Right ventricle myocardium superior (tissue), 1 donor: ENCODE measurements around the gene CLCN4. TPM values are rescaled to one million over a fixed set of nuclear protein-coding genes. Genes with fewer than 3 reads are reported as not detected.

ENCODE experiments used
- ATAC-seq: fragments of 200-7000 bp; cut with Tn5 transposase; one replicate; pipeline ENCODE4 v1.9.1; 2020; ENCODE audit warnings: mild to moderate bottlenecking; ENCODE audit not compliant: poor library complexity
- DNase-seq: peaks from one replicate; pipeline ENCODE4 v3.0.0-alpha.2; 2020
- intact Hi-C: fragments of 100-400 bp; cut with DNase I; formaldehyde crosslinking; loops from one replicate; pipeline ENCODE4 v1.11.2; 2022
- total RNA-seq: library from RNA; stranded (reverse); fragmentation: NEBNext Ultra II Directional; extraction: Animal tissue kit (Norgen Biotek cat#: 25700); gene quantifications from one replicate; pipeline ENCODE4 v1.2.1, GENCODE V29; 2021
- donor health status: DM: no; HTN: yes; CAD: no; lungs with severe emphysema.

The CLCN4 gene
- total RNA-seq, 1 donor from 2014 or later: 30.9 TPM

- ATAC-seq: no peak
- intact Hi-C loops: no loop called here
- no peak for DNase-seq
Observed at GRCh38 chrX:10158279-10159144, 1.7 kb downstream of the CLCN4 start.

DNA sequence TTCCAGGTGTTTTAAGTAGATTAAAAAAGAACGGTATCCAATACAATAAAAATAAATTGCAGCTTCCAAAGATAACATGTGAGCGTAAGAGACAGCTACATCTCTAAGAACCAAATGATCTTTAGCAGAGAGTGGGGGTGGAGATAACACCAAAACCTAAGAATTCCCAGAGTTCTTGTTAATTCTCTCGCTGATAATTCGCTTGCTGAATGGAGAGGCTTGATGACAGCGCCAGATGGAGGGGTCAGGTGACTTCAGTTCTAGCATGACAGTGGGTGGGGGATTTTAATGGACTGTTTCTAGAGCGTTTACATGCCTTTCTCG, 2.3 kb downstream of the CLCN4 start:
- intact Hi-C loops: no loop called here
- DNase-seq (no peak), ATAC-seq (no peak)

- no peak for DNase-seq
- intact Hi-C loops: no loop called here
- peak; percentile 30 for ATAC-seq
Observed at GRCh38 chrX:10160211-10160610, 3.4 kb downstream of the CLCN4 start.

DNA sequence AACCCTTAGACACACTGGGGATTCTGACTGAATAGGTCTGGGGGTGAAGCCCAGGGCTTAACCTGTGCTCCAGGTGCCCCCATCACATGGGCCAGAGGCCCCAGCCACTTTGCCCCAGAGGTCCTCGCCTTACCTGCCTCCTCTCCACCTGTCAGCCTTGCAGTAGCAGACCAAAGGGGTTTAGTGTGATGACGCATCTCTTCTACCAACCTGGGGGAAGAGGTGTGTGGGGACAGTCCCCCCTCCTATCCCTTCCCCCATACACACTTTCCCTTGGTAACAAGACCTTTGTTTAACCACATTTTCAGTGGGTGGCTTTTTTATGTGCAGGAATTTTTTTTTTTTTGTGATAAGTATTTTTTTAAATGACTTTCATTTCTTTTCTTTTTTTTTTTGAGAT, 6.3 kb downstream of the CLCN4 start:
- ATAC-seq (no peak), DNase-seq (no peak)
- intact Hi-C loops: no loop called here

- DNase-seq (no peak), ATAC-seq (no peak)
- intact Hi-C loops: no loop called here
Observed at GRCh38 chrX:10164879-10165278, 8.1 kb downstream of the CLCN4 start.

- ATAC-seq (peak; percentile 37), DNase-seq (no peak)
- intact Hi-C loops: no loop called here
Observed at GRCh38 chrX:10165580-10166247, 8.9 kb downstream of the CLCN4 start.

- ATAC-seq (peak; percentile 18), DNase-seq (no peak)
- intact Hi-C loops: no loop called here
Observed at GRCh38 chrX:10166248-10166716, 9.5 kb downstream of the CLCN4 start.

DNA sequence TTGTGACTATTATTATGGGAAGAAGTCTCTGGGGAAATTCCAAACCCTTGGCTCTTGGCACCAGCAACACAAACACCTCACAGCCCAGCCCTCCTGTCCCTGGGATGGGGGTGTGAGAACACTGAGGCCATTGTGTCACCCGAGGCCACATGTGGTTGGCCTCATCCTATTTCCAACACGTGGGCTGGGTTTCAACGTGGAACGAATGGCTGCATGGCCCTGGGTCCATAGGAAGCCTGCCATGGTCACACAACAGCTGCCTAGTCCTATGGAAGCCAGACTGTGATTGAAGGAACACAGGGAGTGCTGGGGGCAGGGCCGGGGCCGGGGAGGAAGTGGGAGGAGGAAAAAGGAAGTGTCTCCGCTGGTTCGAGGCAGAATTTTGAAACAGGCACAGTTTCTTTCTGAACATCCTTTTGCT, 10.0 kb downstream of the CLCN4 start:
- intact Hi-C loops: no loop called here
- peak; percentile 53 for DNase-seq
- peak; percentile 45 for ATAC-seq

- DNase-seq: no peak
- intact Hi-C loops: no loop called here
- ATAC-seq: no peak
Observed at GRCh38 chrX:10167573-10167972, 10.8 kb downstream of the CLCN4 start.

DNA sequence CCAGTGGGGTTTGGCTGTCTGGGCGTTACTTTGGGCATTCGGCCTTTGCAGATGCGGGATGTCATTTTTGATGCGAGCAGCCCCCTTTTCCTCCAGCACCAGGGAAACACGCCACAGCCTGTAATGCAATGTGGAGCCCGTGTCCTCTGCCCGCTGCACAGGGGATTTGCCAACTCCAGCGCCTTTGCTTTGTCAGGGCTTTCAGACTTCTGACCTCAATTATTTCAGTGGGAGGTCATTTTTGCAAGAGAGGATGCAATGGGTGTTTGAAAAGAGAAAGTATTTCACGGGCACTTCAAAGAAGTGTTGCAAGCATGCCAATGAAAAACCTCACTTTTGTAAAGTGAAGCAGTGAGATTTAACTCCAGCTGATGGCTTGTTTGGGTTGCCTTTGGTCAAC, 11.5 kb downstream of the CLCN4 start:
- intact Hi-C loops: no loop called here
- no peak for ATAC-seq
- DNase-seq: no peak

DNA sequence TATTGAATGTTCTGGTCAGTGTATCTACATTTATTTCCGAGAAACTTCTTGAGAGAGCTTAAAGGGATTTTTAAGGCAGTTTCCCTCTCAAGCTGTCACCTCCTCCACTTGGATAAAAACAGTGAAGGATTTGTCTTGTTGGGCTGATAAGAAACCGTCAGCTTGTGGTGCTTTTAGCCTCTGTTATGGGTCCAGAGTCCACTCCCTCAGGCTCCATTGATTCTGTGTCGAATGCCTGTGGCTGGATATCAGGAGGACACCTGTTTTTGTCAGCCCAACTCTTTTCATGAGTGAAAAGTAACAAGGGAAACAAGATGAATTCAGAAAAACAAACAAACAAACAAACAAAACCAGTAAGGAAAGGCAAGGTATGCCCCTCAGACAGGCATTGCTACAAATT, 12.4 kb downstream of the CLCN4 start:
- intact Hi-C loops: no loop called here
- ATAC-seq (no peak), DNase-seq (no peak)

- intact Hi-C loops: no loop called here
- DNase-seq (no peak), ATAC-seq (no peak)
Observed at GRCh38 chrX:10171249-10171648, 14.5 kb downstream of the CLCN4 start.

- DNase-seq (no peak), ATAC-seq (no peak)
- intact Hi-C loops: no loop called here
Observed at GRCh38 chrX:10172877-10173276, 16.1 kb downstream of the CLCN4 start.

- intact Hi-C loops: no loop called here
- DNase-seq (no peak), ATAC-seq (peak; percentile 38)
Observed at GRCh38 chrX:10173331-10173900, 16.6 kb downstream of the CLCN4 start.

GRCh38 chrX:10174051-10174450, 17.3 kb downstream of the CLCN4 start:
- no peak for DNase-seq
- no peak for ATAC-seq
- intact Hi-C loops: no loop called here

DNA sequence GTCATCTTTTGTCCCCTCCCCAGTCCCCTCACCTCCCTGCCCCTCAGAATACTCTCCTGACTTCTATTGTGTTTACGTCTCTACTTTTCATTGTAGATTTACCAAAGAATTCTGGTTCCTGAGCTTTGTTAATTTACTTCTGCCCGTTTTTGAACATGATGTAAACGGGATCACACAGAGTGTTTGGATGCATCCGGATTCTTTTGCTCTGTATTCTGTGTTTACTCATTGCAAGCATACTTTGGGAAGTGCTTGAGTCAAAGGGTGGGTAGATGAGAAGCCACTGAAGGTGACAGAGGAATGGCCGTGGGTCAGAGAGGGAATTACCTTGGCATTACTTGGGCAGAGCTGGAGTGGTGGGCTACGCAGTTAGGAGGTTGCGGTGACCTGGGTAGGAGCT, 18.0 kb downstream of the CLCN4 start:
- intact Hi-C loops: no loop called here
- no peak for DNase-seq

DNA sequence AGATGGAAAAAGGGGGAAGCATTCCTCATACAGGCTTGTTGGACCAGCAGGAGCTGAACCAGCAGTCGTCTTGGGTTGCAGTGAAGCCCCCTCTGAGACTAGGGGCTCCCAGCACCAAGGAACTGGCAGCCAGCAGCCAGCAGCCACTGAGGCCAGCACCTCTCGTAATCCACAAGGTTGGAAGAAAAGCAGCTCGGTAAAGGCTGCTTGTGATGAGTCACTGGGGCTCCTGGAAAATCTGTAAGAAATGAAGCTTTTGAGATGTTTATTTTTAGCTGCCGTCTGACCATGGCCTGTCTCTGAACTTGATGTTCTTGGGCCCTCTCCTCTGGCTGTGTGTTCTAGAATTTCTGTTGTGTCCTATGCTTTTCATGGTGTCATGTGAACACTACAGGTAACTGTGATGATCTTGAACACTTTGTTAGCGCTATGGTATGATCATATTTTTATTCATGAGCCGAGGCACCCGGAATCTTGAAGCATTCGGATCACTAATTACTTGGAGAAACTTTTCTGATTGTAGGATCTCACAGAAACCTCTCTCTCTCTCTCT, 18.6 kb downstream of the CLCN4 start:
- DNase-seq (no peak), ATAC-seq (no peak)
- intact Hi-C loops: no loop called here

More for the DNA sequence above, 18.0 kb downstream of the CLCN4 start:
- ATAC-seq: no peak

GRCh38 chrX:10176121-10177003, 19.6 kb downstream of the CLCN4 start:
- ATAC-seq: no peak
- DNase-seq: no peak
- intact Hi-C loops: no loop called here

- DNase-seq: no peak
- ATAC-seq: no peak
- intact Hi-C loops: no loop called here
Observed at GRCh38 chrX:10177004-10177396, 20.2 kb downstream of the CLCN4 start.
